SIG-M5 (cell line): Measurements from ENCODE around the gene NEUROD2.
"Not testable (repeated sequence)": the region's sequence is repeated elsewhere in the genome, so short reads cannot be mapped to it uniquely, and the experiment has no call there.

Experiments
- DNase-seq: peaks from one replicate; lab custom pipeline; 2025; lab: John Stamatoyannopoulos, UW

NEUROD2 gene

DNA sequence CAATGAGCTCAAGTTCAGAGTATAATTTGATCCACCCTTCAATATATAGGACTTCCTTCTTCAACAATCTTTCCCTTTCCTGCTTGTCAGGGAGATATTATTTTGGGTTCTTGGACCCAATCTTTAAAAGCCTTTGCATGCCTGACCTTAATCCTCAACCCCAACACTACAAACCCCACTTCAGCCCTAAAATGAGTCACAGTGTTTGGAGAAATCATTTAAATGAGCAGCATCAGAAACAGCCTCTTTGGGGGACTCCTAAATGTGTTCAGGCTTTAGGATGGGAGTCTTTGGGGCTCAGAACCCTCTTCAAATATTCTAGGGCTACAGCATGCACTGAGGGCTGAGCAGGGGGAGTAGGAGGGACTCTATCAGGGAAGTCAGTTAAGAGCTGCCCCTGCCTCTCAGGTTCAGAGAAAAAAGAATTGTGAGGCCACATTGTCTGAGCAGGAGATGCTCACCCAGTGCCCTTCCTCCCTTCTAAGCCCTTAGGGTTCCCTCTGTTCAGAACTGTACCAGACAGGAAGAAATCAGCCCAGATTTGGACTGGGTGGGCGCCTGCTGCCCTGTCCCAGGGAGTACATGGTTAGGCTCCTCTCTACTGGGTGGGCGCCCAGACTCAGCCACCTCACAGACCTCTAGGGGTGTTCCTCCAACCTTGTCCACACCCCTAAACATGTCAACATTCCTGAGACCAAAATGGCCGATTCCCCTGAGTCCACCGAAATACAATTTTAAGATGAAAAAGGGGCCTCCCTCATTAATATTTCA, 5.0 kb downstream of the NEUROD2 start:
- DNase-seq = no peak

DNA sequence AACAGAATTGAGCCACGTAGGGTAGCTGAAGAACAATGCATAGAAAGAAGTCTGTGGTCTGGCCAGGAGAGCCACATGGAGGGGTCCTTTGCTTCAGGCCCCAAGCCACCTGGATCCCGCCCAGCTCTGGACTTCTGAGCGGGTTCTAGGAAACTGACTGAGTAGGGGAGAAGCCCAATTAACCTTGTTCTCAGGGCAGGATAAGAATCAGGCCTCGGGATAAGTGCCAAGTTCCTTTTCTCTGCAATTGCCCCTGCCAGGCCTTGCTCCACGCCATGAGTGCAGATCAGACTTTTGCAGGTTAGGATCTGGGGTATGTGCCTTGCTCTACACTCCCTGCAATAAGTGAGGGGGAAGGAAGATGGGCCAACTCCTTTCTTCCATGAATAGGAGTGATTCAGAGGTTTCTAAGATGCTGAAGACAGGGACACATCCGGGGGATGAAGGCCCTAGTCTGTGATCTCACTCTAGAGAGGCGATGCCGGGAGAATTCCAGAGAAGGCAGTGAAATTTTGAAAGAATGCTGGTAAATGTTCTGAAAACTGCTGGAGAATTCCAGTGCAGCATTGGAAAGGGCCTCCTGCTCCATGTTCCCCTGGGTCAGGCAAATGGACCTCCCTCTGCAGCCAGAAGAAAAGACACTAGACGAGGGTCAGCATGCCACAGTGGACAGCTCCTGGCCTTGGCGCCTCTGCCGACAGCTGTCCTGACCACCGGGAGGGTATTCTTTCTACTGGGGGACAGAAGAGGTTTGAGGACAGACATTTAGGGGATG, 5.8 kb downstream of the NEUROD2 start:
- no peak for DNase-seq

DNA sequence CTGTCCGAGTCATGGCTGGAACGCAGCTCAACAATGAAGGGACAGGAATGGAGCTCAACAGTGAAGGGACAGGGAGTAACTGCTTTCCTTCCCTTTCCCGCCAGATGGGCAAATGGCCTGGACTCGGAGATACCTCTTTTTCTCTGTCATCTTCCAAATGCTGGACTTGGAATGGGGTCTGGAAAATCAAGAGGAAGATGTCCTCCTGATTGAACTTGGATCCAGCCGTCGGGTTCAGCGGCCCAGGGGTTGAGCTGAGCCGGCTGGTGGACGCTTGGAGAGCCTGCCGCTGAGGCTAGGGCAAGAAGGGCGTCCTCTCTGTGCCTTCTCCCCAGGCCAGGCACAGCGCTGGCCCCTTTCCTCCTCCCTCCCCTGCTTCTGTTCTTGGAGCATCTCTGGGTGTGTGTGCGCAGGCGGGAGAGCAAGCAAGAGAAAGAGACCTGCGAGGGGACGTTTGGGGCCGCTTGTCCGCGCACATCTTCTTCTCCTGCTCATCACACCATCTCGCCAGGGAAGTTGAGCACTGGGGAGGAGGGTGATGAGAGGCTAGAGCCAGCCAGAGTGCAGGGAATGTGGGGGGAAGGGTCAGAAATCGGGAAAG, 6.6 kb downstream of the NEUROD2 start:
- no peak for DNase-seq

DNA sequence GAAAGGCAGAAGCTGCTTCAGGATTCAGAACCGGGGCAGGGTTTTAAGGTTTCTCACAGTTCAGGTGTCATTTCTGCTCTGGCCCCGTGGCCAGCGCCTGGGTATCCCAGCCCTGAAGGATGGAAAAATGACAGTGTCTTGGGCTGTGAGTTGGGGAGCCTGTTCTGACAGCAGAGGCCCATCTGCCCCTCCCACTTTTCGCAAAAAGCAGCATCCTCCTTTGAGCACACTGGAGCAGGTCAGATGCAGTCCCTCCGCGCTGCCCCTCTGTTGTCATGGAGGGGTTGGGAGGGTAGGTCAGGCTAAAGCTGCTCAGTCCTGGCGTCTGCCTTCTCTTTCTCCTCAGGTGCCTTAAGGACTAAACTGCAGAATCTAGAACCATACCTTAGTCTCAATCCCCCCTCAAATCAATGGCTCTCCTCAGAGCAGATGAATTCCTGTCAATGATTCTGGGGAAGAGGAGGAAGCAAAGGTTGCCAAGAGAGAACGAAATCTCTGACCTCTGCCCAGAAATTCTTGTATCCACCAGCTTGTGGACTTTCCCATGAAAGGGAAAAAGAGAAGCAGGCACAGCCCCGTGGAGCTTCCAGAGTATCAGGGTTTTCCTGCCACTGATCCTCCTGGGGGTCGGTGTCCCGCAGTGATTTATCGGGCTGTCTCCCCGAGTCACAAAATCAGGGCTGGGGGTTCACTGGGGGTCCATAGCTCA, 7.3 kb downstream of the NEUROD2 start:
- DNase-seq = no peak

DNA sequence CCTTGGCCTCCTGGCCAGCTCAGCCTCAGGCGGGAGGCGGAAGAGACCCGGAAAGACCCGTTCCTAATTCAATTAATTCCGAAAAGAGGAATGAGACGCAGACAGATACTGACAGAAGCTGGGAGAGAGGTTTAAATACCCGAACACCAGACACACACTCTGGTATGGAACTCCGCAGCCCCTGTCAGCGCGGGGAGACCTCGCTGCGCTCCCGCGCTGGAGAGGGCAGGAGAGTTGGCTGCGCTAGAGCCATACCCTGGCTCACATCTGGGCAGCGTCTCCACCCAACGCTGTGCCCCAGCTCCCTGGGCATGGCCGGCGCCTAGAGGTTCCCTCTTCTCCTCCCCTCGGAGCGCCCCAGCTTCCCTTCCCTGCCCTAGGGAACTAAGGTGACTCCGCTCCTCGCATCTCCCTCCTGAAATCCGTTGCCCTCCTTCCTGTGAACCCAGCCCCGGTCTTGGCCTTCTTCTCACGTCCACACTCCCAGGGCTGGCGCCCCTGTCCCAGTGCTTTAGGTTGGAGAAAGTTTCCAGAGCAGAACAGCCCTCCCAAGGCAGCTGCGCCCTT, 8.0 kb downstream of the NEUROD2 start:
- no peak for DNase-seq

DNA sequence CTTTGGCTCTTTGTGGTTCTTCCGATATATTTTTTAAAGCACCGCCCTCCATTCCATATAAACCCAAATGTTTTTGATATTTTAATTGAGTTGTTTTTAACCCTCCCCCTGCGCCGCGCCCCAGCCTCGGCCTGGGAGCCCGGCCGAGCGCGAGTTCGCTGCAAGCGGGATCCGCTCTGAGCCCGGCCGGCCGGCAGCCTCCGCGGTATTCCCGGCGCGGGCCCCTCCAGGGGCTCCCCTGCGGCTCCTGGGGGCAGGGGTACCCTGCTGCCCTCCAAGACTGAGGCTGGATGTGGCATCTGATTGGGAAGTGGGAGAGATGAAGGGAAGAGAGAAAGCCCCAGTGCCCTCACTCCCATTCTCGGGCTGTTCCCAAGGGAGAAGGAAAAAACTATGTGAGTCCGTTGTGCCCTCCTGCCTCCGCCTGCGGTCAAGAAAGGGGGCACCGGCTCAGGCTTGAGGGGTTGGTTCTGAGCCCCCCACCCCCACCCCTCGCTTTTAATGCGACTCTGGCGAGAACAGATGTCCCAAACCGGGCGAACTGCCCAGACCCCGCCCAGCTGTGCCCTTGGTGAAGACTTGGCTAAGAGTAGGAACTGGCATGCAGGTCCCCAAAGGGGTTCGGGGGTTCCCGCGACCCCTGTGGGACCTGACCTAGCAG, 8.6 kb downstream of the NEUROD2 start:
- no peak for DNase-seq

DNA sequence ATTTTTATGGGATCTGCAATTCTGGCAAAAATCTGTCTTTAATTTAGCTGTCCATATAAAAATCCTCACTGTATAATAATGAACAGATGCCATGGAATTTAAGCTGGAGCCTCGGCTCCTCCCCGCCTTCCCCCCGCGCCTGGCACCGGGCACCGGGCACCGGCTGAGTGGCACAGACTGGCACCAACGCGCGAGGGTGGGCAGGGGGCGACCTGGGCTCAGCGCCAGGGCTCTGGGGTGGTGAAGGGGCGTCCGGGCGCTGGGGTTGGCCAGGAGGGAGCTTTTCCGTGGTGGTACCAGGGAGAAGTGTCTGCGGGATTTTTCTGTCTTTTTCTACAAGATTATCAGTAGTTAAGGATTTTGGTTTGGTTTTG, 9.1 kb downstream of the NEUROD2 start:
- no peak for DNase-seq

DNA sequence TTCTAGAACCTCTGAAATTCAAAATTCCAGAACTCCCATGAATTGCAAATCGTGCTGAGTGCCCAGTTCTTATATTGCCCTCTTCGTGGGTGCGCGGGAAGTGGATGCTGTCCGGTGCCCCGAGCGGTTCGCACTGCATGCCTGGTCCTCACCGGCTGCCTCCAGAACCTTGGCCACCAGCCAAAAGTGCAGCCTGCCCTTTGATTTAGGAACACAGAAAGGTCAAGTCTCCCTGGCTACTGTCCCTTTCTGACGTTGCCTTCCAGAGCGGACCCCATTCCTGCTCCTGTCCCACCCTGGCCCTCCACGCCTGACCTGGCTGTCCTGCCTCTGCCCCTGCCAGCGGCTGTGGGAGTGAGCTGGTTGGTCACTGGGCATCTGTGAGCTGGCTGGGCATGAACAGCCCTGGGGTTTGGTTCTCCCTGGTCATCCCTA, 9.7 kb downstream of the NEUROD2 start:
- DNase-seq = no peak

DNA sequence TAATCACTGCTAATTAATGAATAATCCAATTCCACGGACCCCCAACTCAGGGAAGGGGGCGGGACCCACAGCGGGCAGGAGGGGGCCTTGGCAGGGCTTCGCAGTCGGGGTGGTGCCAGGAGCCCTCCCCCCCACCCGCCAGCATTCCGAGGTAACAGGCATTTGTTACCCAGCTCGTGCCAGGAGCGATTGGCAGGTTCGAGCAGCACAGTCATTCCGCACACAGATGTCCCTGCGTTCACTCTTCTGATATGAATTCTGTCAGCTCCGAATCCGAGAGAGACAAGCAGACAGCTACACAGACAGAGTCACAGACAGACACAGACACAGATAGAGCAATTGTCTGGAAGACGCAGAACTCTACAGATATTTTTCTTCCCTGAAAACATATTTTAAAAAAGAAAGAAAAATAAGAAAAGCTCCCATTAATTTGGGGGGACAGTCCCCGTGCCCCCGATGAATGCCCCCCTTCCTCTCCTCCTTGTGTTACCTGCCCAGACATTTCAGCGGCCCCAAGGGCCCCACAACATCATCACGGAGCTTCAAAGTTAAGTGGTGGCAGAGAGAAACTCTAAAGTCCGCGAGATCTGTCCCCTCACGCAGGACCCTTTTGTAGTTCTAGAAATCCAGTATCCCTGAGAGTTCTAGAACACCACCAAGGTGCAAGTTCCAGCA, 10.2 kb downstream of the NEUROD2 start:
- DNase-seq = no peak

DNA sequence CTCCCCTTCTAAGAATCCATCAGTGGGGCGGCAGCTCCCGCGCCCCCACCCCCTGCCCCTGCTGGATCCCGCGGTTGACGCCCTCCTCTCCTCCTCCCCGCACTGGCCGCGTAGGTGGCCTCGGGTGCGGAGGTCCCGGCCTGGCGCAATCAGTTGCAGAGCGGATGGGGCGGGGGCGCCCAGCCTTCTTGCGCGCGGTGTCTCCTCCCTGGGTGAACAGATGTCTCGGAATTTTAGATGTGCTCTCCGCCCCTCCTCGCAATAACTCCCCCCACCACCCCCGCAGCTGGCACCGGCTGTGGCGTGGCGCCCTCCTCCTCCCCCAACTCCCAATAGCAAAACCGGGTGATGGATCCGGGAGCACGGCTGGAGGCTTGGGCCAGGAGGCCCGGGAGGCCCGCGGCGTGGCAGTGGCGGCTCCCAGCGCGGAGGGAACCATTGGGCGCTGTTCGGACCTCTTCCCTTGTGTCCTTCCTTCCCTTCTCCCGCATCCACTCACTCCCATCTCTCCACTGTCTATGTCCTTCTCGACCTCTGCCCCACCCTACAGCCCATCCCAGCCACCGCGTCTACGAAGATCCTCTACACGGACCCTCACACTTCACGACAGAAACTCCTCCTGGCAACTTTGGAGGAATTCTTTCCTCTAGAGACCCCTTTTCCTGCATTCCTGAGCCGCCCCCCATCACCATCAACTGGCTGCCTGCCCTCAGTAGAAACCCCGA, 11.0 kb downstream of the NEUROD2 start:
- DNase-seq = no peak

DNA sequence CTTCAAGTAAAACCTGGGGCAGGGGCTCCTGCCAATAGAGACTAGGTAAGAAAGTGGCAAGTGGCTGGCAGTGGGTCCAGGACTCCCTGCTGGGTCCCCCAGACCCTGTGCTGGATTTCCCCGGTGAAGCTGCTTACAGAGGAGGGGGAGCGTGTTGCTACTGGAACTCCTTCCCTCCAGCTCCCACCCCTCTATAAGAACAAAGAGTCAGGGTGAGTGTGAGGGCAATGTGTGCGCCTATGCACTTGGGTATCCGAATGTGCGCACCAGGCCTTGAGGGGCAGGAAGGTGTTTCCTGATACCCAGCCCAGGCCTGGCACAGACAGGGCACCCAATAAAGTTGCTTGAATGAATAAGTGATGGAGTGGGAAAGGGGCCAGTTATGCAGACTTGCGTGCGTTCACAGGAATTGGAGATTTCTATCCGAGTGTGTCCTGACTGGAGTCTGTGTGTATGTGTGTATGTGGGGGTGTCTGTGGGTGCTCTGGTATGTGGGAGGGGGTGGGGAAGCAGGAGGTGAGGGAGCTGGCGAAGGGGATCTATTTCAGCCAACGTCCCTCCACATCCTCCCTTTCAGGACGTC, 11.7 kb downstream of the NEUROD2 start:
- no peak for DNase-seq

DNA sequence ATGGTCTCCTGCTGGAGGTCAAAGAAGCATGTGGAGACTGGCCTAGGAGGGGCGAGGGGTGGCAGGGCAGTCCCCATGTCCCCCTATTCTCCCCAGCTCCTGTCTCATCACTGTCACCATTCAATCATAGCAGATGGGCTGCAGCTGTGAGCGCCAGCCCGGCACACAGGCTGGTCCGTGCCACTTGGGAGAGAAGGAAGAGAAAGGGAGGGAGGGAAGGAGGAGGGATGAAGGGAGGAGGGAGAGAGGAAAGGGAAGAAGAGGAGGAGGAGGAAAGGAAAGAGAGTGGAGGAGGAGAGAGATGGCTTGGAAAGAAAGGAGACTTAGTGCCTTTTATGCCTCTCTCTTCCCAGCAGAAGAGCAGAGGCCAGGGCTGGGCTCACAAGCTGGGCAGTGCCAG, 12.4 kb downstream of the NEUROD2 start:
- DNase-seq = no peak

DNA sequence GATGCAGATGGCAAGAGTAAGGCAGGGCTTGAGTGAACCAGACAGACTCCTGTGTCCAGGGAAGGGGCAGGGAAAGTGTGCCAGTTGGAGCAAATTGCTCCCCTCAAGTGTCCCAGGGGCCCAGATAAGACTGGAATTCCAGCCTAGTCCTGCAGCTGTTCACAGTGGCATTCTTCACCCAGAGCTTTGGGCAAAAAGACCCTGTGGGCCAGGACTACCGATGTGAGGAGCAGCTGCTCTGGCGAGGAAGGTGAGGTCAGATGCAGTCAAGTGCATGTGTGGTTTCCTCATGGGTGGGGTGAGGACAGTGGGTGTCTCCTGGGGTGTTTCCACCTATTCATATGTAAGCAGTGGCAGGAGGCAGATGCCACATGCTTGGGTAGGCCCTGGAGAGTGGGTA, 14.3 kb downstream of the NEUROD2 start:
- DNase-seq = no peak

DNA sequence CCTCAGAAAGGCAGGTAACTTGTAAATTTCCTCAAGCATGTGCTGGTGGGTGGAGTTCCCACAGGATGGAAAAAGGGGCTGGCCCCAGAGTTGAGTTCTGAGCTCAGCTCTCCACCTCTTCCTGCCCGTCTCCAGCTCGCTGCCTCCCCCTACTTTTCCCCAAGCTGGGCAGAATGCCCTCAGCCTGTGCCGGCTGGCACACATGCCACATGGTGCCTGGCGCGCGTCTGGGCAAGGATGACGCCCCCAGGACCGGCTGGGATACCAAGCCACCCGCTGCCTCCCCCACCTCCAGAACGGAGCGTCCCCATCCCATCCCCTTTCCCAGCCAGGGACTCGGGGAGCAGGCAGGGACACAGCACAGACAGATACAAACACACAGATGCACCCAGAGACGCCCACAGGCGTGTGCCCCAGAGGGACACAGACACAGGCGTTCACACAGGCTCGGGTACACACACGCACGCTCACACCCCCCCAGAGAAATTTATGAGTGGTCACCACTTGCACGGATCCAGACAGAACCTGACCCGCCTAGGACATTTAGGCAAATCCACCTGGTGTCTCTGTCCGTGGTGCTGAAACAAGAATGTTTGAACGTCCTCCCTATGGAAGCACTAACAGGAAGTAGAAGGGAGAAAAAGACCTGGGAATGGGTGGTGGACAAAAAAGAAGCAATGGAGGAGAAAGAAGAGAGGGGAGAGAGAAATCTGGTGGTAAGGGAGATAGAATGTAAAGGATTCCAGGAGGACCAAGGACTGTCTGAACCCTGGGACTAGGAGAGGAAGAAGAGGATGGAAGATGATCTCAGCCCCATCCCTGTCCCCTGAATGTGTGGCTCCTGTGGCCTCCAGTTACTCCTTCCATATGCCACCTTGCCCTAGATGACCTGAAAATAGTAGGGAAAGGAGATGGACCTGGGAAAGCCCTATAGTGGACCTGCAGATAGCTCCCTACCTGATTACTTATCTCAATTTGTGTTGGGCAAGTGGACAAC, 15.5 kb downstream of the NEUROD2 start:
- no peak for DNase-seq

DNA sequence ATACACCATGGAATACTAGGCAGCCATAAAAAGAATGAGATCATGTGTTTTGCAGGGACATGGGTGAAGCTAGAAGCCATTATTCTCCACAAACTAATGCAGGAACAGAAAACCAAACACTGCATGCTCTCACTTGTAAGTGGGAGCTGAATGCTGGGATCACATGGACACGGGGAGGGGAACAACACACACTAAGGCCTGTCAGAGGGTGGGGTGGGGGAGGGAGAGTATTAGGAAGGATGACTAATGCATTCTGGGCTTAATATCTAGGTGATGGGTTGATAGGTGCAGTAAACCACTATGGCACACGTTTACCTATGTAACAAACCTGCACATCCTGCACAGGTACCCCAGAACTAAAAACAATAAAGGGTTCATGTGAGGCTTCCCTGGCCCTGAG, 17.5 kb downstream of the NEUROD2 start:
- DNase-seq = not testable (repeated sequence)

DNA sequence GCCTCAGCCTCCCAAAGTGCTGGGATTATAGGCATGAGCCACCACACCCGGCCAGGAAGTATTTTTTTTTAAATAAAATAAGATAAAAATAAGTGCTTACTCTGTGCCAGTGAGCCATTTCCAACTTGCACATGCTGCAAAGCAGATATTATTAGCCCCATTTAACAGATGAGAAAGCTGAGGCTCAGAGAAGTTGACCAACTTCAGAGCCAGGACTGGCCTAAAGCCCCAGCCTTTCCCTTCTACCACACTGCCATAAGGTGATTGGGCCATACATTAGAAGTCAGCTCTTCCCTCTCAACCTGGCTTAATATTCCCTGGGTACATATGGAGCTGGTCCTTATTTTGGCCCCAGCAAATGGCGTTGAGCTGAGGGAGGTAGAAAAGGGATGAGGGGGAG, 25.1 kb downstream of the NEUROD2 start:
- DNase-seq = no peak

DNA sequence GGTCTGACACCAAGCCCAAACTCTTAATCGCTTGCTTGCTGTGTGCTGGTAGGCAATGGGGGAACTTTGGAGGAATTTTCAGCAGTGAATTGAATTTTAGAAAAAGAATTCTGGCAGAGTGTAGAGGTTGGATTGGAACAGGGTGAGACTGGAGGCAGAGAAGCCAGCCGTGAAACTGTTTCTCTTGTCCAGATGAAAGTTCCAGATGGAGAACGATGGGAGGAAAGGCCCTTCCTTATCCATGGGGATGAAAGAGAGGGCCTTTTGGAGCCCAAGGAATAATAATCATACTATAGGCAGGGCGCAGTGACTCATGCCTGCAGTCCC, 26.0 kb downstream of the NEUROD2 start:
- no peak for DNase-seq

DNA sequence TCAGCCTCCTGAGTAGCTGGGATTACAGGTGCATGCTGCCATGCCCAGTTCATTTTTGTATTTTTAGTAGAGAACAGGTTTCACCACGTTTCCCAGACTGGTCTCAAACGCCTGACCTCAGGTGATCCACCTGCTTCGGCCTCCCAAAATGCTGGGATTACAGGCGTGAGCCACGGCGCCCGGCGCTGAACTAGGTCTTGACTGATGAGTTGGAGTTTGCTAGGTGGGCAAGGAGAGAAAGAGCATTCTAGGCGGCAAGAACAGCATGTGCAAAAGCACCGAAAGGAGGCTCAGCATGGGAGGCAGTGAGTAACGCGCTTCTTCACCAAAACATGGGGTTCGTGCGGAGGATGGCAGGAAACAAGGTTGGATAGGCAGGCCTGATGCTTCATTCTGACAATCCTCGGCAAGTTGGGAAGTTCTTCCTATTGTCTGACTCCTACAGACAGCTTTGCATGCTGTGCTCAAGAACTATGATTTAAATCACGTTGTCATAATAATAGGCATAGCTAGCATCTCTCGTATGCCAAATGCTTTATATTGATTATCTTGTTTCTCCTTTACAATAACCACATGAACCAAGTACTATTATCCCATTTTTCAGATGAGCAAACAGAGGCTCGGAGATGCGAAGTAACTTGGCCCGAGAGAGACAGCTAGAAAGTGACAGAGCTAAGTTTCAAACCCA, 26.5 kb downstream of the NEUROD2 start:
- no peak for DNase-seq
